NCI-H187 treated with DMSO at 0.1 percent for 48 hours (cell line): Measurements from ENCODE around the gene SYMPK.

Experiments used
- DNase-seq: peaks from one replicate; lab custom pipeline; 2025; lab: John Stamatoyannopoulos, UW

The SYMPK gene

DNA sequence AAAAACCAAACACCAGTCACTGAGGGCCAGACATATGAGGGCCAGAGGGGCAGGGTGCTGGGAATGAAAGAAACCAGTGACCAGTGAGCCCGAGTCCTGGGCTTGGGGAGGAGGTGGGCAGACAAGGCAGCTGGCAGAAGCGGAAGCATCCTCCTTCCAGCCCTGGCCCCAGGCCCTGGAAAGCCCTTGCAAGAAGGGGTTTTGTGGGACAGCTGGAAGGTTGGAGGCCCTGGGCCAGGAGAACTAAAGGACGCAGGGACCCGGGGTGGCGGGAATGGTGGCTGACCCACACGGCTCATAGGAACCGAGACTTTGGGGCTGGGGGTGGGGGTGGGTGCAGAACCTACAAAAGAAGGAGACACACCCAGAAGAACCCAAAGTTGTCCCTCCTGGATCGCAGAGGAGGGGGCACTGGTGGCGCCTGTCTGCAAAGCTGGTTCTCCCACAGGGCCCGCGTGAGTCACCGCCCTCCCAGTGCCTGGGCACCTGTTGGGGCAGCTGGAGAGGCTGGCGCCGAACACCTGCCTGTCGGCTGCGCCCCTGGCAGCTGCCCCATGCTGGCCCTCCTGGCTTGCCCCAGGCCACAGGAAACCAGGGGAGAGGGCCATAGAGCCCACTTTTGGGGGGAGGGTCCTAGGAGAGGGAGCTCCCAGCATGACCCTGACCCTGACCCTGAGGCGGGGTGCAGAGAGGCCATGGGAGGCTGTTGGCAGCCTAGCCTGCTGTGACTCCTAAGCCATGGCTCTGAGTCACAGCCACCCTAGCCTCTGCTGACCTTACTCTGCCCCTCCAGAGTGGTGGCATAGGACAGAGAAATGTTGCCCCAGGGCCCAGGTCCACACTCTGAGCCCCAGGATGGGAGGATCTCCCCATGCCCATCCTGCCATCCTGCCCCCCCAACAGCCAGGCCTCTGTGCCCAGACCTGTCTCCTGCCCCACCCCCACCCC lies 81.5 kb downstream of the SYMPK start:
- peak; percentile 6 for DNase-seq

- DNase-seq = no peak
Observed at GRCh38 chr19:45780448-45781213, 82.3 kb downstream of the SYMPK start.

- DNase-seq = peak; percentile 6
Observed at GRCh38 chr19:45780146-45780447, 82.8 kb downstream of the SYMPK start.

- DNase-seq = peak; percentile 90
Observed at GRCh38 chr19:45779231-45780145, 83.5 kb downstream of the SYMPK start.

DNA sequence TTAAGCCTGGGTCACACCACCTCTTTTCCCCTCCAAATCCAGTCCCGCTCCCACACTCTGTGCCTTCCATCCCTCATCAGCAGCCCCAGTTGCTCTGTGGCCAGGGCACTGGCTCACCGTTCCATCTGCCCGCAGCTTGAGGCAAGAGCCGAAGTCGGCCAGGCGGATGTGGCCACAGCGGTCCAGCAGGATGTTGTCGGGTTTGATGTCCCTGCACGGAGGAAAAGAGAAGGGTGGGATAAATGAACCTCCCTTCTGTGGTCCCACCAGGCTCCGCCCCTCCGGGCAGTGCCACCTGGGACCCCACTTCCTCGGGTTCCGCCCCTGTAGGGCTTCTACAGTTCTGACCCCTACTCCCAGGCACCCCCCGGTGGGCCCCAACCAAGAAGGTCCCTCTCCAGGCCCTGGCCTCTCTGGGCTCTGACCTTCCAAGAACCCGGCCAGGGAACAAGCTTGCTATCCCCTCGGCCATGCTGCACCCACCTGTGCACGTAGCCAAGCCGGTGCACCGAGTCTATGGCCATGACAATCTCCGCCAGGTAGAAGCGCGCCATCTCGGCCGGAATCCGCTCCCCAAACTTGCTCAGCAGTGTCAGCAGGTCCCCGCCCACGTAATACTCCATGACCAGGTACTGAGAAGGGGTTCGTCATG lies 84.8 kb downstream of the SYMPK start:
- no peak for DNase-seq

DNA sequence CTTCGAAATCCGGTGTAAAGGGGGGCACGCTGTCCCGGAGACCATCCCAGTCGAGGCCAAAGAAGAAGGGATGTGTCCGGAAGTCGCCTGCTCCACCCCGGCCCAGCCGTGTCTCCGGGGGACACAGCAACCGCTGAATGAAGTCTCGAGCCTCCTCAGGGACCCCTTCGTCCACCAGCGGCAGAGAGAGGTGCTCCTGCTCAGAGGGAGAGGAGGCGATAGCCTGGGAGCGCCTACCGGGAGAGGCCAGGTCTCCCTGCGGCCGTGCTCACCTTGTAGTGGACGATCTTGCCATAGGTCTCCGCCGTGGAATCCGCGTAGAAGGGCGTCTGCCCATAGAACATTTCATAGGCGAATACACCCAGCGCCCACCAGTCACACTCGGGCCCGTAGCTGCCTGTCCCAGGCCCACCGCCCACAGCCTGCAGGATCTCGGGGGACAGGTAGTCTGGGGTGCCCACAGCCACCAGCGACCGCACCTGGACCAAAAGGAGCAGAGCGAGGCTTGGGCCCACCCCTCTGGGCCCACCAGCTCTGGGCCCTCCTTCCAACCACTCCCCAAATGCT lies 85.5 kb downstream of the SYMPK start:
- no peak for DNase-seq

GRCh38 chr19:45774765-45775164 lies 88.2 kb downstream of the SYMPK start:
- no peak for DNase-seq

GRCh38 chr19:45773384-45773783 lies 89.6 kb downstream of the SYMPK start:
- DNase-seq = no peak

GRCh38 chr19:45772912-45773311 lies 90.0 kb downstream of the SYMPK start:
- DNase-seq = no peak

DNA sequence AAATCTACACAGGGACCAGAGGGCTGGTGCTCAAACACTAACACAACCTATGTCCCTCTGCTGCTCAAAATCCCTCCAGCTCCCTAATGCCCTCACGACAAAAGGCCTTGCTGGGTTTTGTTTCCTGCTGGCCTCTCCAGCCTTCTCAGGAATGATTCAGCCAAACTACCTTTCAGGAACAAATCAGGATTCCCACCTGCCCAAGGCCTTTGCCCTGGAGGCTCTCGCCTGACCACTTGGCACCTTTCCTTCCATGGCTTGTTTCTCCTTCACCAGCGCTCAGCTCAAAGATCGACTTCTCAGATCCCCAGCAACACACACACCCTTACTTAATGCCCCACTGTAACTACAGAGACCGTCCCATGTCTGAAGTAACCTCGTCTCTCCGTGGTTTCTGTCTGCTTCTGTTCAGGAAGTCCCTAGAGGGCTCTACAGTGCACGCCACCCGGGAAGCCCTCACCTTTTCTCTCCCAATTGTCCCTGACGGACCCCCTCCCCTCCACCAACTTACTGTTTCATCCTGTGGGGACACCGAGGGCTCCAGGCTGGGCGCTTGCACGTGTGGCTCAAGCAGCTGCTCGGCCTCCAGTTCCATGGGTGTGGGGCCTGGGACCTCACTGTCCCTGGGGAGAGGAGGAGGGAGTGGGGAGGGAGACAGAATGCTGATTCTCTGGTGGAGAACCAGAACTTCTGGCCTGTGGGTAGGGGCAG lies 90.7 kb downstream of the SYMPK start:
- no peak for DNase-seq

GRCh38 chr19:45771311-45771933 lies 91.5 kb downstream of the SYMPK start:
- no peak for DNase-seq

DNA sequence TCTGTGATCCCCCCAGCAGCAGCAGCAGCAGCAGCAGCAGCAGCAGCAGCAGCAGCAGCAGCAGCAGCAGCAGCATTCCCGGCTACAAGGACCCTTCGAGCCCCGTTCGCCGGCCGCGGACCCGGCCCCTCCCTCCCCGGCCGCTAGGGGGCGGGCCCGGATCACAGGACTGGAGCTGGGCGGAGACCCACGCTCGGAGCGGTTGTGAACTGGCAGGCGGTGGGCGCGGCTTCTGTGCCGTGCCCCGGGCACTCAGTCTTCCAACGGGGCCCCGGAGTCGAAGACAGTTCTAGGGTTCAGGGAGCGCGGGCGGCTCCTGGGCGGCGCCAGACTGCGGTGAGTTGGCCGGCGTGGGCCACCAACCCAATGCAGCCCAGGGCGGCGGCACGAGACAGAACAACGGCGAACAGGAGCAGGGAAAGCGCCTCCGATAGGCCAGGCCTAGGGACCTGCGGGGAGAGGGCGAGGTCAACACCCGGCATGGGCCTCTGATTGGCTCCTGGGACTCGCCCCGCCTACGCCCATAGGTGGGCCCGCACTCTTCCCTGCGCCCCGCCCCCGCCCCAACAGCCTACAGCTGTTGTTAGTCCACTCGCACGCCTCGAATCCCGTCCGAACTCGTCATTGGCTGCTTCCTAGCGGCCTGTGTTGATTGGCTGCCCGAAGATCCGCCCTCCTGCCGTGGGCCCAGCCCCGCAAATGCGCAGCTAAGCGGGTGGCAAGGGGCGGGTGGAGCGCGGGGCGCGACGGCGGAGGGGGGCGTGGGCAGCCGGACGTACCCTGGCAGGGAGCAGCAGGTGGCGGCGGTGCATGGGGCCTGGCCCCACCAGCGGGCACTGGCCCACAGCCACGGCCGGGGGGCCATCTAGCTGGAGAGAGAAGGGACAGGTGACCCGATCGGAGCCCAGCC lies 92.5 kb downstream of the SYMPK start:
- peak; percentile 88 for DNase-seq

- DNase-seq = no peak
Observed at GRCh38 chr19:45769821-45770191, 93.1 kb downstream of the SYMPK start.

DNA sequence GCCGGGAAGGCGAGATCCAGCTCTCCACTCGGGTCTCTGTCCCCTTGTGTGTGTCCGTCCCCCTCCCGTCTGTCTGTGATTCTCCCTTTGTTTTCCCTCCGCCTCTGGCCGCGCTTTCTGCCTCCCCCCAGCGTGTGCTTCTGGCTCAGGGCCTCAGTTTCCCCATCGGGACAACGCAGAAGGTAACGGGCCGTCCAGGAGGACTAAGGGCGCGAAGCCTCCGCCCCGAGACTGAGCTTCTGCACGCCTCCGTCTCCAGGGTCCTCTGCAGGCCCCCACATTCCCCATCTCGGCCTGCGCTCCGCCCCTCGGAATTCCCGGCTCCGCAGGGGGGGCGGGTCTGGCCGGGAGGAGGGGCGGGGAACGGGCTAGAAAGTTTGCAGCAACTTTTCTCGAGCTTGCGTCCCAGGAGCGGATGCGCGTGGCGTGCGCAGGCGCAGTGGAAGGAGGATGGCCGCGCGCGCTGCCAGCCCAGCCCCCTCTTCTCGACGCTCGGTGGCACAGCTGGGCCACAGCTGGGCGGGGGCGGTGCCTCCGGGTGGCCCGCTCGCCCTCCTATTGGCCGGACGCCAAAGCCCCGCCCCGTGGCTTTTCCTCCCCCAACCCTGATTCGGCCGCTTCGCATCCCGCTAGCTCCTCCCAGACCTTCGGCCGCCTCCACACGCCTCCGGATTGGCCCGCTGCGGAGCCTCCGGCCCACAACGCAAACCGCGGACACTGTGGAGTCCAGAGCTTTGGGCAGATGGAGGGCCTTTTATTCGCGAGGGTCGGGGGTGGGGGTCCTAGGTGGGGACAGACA lies 93.8 kb downstream of the SYMPK start, which contains the start of gene SIX5:
SIX5 (minus strand) TSS at position 269 of the 799 bp plus-strand sequence. CDS start 408 bp downstream, outside the sequence.
- peak; percentile 91 for DNase-seq

GRCh38 chr19:45768655-45768983 lies 94.3 kb downstream of the SYMPK start:
- DNase-seq = no peak

GRCh38 chr19:45767881-45768654 lies 94.9 kb downstream of the SYMPK start:
- DNase-seq = no peak

- peak; percentile 9 for DNase-seq
Observed at GRCh38 chr19:45767410-45767880, 95.5 kb downstream of the SYMPK start.
